ENCODE results near the gene ZEB1. TPM values are rescaled to one million over a fixed set of nuclear protein-coding genes. Genes with fewer than 3 reads are reported as not detected.
A peak's percentile ranks its signal among the peaks of the same experiment; 100 is the strongest.

Gene ZEB1
- total and polyA plus RNA-seq, 2 donors from 2014 or later, result 5.5 to 43.0 TPM

DNA sequence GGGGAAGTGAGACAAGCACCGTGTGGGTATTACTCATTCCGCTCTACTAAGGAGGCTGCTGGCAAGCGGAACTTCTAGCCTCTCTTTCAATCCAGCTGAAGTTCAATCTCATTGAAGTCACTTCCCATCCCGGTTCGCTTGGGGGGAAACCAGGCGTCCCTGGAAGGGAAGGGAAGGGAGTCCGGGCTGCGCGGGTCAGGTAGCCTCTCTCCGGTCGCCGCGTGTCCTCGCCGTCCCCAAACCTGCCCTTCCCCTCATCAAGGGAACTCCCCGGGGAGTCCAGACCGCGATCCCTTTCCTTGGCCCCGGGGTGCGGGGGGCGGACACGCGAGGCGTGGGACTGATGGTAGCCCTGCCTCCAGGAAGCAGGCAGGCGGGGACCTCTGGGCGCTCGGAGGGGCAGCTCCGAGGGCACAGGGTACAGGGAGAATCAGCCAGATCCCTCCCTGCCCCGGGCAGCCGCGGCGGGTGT lies 598 bp upstream of the ZEB1 start:
- FAIRE-seq (no peak), DNase-seq (peak; percentile 55 to 91 (median 70))
- TF ChIP-seq CTCF (IDR thresholded peaks at IDR 0.05; ENCODE audit: borderline replicate concordance, extremely low read depth, insufficient read depth), result no peak
- Histone ChIP-seq H3K27ac (ENCODE audit: low read depth in 2 of 2, low read length in 2 of 2) (peak overlapping the region; percentile 84 to 90), H3K27me3 (ENCODE audit: control insufficient read depth, insufficient read depth, low read length) (no peaks in the 10 kb centered on the region), H3K9me3 (ENCODE audit: control insufficient read depth in 2 of 3, insufficient read depth in 1 of 3, low read length in 3 of 3) (no peaks in the 10 kb centered on the region), H3K4me1 (ENCODE audit: control insufficient read depth in 2 of 3, insufficient read depth in 2 of 3, low read depth in 1 of 3, low read length in 3 of 3) (no peaks in the 10 kb centered on the region), H3K9ac (ENCODE audit: low read length in 3 of 3) (peak overlapping the region; percentile 70 to 87 (median 83)), H3K4me3 (ENCODE audit: low read length in 3 of 3) (peak overlapping the region; percentile 80 to 89 (median 82)), H3K36me3 (ENCODE audit: control insufficient read depth in 2 of 3, insufficient read depth in 3 of 3, low read length in 3 of 3) (no peaks in the 10 kb centered on the region)
- intact Hi-C loops (cut with DNase I), result no loop called here

- FAIRE-seq, result no peak
- intact Hi-C loops (cut with DNase I), result no loop called here
These were observed 860 bp downstream of the ZEB1 start for GRCh38 chr10:31319602-31320549.

GRCh38 chr10:31320550-31321211 lies 1.7 kb downstream of the ZEB1 start:
- Histone ChIP-seq H3K9ac (ENCODE audit: low read length in 3 of 3) (peak overlapping the region; percentile 16 to 85 (median 62)), H3K36me3 (ENCODE audit: control insufficient read depth in 2 of 3, insufficient read depth in 3 of 3, low read length in 3 of 3) (no peaks in the 10 kb centered on the region), H3K4me1 (ENCODE audit: control insufficient read depth in 2 of 3, insufficient read depth in 2 of 3, low read depth in 1 of 3, low read length in 3 of 3) (no peaks in the 10 kb centered on the region), H3K9me3 (ENCODE audit: control insufficient read depth in 2 of 3, insufficient read depth in 1 of 3, low read length in 3 of 3) (no peaks in the 10 kb centered on the region), H3K4me3 (ENCODE audit: low read length in 3 of 3) (peak overlapping the region; percentile 75 to 91 (median 86)), H3K27ac (ENCODE audit: low read depth in 2 of 2, low read length in 2 of 2) (peak overlapping the region; percentile 47 to 78), H3K27me3 (ENCODE audit: control insufficient read depth, insufficient read depth, low read length) (no peaks in the 10 kb centered on the region)
- intact Hi-C loops (cut with DNase I), result no loop called here
- TF ChIP-seq CTCF (IDR thresholded peaks at IDR 0.05; ENCODE audit: borderline replicate concordance, extremely low read depth, insufficient read depth), result no peak
- DNase-seq (peak; percentile 54 to 78 (median 69)), FAIRE-seq (no peak)

More at GRCh38 chr10:31319602-31320549, 860 bp downstream of the ZEB1 start:
- DNase-seq, result peak; percentile 33 to 82 (median 64)
- H3K9me3 ChIP-seq (ENCODE audit: control insufficient read depth in 2 of 3, insufficient read depth in 1 of 3, low read length in 3 of 3), result no peaks in the 10 kb centered on the region
- H3K27me3 ChIP-seq (ENCODE audit: control insufficient read depth, insufficient read depth, low read length), result no peaks in the 10 kb centered on the region
- H3K9ac ChIP-seq (ENCODE audit: low read length in 3 of 3), result peak overlapping the region in 2 of 3 donors; percentile 62 to 85
- no peaks in the 10 kb centered on the region for H3K36me3 ChIP-seq (ENCODE audit: control insufficient read depth in 2 of 3, insufficient read depth in 3 of 3, low read length in 3 of 3)
- no peak for TF ChIP-seq CTCF (IDR thresholded peaks at IDR 0.05; ENCODE audit: borderline replicate concordance, extremely low read depth, insufficient read depth)
- H3K4me3 ChIP-seq (ENCODE audit: low read length in 3 of 3), result peak overlapping the region; percentile 75 to 91 (median 89)
- H3K27ac ChIP-seq (ENCODE audit: low read depth in 2 of 2, low read length in 2 of 2), result peak overlapping the region; percentile 81 to 92
- no peaks in the 10 kb centered on the region for H3K4me1 ChIP-seq (ENCODE audit: control insufficient read depth in 2 of 3, insufficient read depth in 2 of 3, low read depth in 1 of 3, low read length in 3 of 3)
